Activated T-cell treated with anti-CD3 and anti-CD28 coated beads, Interleukin-2, amount 50 U/mL, for 24 hours (primary cell): ENCODE data around the gene LGALS9C.
"Not testable (repeated sequence)": the region's sequence is repeated elsewhere in the genome, so short reads cannot be mapped to it uniquely, and the experiment has no call there.

ENCODE experiments used
- DNase-seq: peaks from one replicate; pipeline ENCODE4 v3.0.0-alpha.2; 2020
- H3K27ac Mint-ChIP-seq: 2 replicates; pipeline ENCODE4 v1.8.0; 2020; ENCODE audit warnings: mild to moderate bottlenecking, mixed read lengths
- H3K27me3 Mint-ChIP-seq: 2 replicates; pipeline ENCODE4 v1.8.0; 2020; ENCODE audit warnings: mixed read lengths
- H3K36me3 Mint-ChIP-seq: 2 replicates; pipeline ENCODE4 v1.8.0; 2020; ENCODE audit warnings: low read depth, mixed read lengths
- H3K4me1 Mint-ChIP-seq: 2 replicates; pipeline ENCODE4 v1.8.0; 2020; ENCODE audit warnings: low read depth, mixed read lengths
- H3K4me3 Mint-ChIP-seq: 2 replicates; pipeline ENCODE4 v1.8.0; 2020; ENCODE audit warnings: mild to moderate bottlenecking, moderate library complexity, mixed read lengths
- H3K9me3 Mint-ChIP-seq: 2 replicates; pipeline ENCODE4 v1.8.0; 2020; ENCODE audit warnings: mixed read lengths

LGALS9C gene

DNA sequence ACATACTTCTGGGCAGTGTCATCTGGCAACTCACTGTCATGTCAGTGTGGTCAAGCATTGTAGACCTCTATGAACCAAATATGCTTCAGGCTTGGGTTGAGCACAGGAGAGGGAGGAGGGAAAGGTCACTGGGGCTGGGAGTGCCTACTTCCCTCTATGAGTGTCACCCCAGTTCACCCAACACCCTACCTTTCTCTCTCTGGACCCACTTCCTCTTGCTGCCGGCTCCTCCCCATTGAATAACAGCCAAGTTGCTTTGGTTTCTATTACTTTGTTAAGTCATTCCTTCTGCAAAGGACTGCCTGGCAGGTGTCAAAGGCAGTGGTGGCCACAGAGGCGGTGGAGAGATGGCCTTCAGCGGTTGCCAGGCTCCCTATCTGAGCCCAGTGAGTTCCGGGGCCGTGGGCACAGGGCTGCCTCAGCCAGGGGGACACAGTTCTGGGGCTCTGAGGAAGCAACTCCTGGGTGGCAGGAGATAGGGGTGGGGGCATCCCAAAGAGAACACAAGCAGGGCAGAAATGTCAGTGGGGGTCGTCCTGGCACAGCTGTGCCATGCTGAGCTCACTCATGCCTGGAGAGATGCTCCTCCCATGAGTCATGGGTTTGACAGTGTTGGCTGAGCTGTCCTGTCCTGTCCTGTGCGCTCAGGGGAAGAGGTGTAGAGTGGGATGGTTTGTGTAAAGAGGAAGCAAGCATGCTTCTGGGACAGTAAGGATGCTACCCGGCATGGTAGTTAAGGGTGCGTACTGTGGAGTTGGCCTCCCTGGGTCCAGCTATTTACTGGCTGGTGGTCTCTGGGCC lies at the start of gene LGALS9C:
Gene LGALS9C (plus strand): TSS at position 282 of the 801 bp plus-strand sequence. CDS start 66 bp downstream, at position 348.
- not testable (repeated sequence) for H3K4me3 Mint-ChIP-seq, H3K36me3 Mint-ChIP-seq, H3K9me3 Mint-ChIP-seq, H3K4me1 Mint-ChIP-seq, H3K27me3 Mint-ChIP-seq
- DNase-seq: peak; percentile 41
- H3K27ac Mint-ChIP-seq: peak within 1 kb of the TSS; percentile 26

DNA sequence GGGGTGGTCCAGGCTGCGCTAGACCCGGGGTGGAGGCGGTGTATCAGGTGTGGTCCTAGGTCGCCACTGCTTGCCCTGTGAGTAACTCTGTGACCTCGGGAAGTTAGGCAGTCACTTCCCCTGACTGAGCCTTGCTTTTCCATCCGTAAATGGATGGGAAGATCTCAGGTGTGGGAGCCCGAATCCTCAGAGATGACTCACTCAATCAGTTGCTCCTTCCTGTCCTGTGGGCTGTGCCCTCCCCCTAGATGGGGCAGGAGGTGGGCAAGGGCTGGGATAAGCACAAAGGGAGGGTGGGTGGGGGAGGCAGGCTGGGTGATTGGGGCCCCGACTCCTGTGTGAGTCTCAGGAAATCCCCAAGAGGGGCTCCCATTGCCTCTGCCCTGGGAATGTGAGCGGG lies 44.4 kb upstream of the LGALS9C start:
- H3K27me3 Mint-ChIP-seq, H3K4me1 Mint-ChIP-seq, DNase-seq, H3K36me3 Mint-ChIP-seq, H3K9me3 Mint-ChIP-seq, H3K4me3 Mint-ChIP-seq, H3K27ac Mint-ChIP-seq: not testable (repeated sequence)

DNA sequence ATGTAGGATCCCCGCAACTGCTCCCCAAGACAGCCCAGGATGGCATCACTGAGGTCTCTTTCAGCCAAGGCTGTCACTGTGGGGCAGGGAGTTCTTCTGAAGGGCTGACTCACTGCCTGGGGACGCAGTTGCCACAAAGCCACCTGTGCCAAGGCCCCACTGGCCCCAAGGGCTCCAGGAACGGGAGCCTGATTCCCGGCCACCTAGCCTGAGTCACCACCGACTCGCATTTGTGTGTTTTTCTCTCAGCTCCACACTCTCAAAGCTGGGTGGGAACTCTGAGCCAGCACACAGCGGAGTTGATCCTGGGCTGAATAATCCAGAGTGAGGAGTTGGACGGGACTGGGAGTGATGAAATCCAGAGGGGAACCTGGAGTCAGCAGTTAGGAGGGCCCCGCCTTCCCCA lies 37.1 kb upstream of the LGALS9C start:
- not testable (repeated sequence) for H3K4me1 Mint-ChIP-seq, H3K27ac Mint-ChIP-seq, H3K4me3 Mint-ChIP-seq, H3K9me3 Mint-ChIP-seq, DNase-seq, H3K36me3 Mint-ChIP-seq, H3K27me3 Mint-ChIP-seq

- not testable (repeated sequence) for H3K27ac Mint-ChIP-seq, H3K27me3 Mint-ChIP-seq, H3K9me3 Mint-ChIP-seq, H3K36me3 Mint-ChIP-seq, H3K4me3 Mint-ChIP-seq, H3K4me1 Mint-ChIP-seq
- peak; percentile 76 for DNase-seq
Measured at GRCh38 chr17:18442093-18442492, 34.5 kb upstream of the LGALS9C start.

DNA sequence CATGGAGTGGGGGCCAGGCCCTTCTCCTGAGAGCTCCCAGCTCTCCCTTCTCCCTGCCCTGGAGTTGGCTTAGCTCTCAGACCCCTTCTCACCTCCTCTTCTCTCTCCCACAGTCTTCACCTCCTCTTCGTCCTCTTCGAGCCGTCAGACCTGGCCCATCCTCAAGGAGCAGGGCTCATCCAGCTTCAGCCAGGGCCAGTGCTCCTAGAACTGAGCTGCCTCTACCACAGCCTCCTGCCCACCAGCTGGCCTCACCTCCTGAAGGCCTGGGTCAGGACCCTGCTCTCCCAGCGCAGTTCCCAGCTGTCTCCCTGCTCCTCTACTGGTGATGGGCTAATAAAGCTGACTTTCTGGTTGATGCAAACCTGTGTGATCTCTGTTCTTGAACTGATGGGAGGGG lies 34.1 kb upstream of the LGALS9C start:
- not testable (repeated sequence) for H3K4me1 Mint-ChIP-seq, H3K36me3 Mint-ChIP-seq, H3K27me3 Mint-ChIP-seq, H3K4me3 Mint-ChIP-seq, DNase-seq, H3K27ac Mint-ChIP-seq, H3K9me3 Mint-ChIP-seq

DNA sequence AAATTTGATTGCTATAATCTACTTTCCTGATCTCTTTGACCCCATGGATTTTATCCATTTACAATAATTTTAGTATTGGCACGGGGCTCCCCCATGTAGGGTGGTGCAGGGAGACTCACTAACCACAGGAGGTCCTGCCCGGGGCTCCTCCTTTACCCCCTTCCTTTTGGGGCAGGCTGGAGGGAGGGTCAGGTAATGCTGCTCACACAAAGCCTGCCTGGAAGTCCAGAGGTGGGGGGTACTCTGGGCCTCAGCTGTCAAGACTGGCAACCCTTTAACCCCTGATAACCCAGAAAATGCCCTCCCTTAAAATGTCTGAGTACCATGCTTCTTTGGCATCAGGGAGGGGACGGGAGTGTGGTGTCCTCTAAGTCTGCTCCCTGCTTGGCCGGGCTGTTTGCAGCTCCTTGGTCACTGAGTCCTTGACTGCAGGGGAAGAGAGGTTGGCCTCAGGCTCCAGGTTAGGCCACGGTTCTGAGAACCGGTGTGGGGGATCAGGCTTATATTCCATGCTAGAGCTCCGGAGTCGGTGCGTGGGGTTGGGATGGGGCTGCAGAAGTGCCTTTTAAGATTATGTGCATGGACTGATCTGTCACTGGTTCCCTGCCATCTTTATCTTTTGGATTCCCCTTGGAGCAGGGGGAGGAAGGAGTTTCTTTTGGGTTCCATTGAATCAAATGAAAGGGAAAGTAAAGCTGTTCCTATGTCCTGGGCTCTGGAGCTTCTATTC lies 28.9 kb upstream of the LGALS9C start:
- H3K4me3 Mint-ChIP-seq, H3K27ac Mint-ChIP-seq, H3K4me1 Mint-ChIP-seq, DNase-seq, H3K36me3 Mint-ChIP-seq, H3K9me3 Mint-ChIP-seq, H3K27me3 Mint-ChIP-seq: not testable (repeated sequence)

DNA sequence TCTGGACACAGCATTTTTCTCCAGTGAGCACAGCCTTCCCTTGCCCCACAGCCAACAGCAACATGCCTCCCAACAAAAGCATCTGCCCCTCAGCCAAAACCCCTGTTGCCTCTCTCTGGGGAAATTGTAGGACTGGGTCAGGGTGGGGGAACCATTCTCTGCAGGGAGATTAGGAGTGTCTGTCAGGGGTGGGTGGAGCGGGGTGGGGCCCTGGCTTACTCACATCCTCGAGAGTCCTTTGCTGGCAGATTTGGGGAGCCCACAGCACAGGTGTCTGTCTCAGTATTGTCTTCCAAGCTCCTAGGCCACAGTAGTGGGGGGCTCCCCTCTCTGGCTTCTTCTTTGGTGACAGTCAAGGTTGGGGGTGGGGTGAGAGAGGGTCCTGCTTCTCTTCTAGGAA lies 28.3 kb upstream of the LGALS9C start:
- H3K4me3 Mint-ChIP-seq, H3K4me1 Mint-ChIP-seq: not testable (repeated sequence)

DNA sequence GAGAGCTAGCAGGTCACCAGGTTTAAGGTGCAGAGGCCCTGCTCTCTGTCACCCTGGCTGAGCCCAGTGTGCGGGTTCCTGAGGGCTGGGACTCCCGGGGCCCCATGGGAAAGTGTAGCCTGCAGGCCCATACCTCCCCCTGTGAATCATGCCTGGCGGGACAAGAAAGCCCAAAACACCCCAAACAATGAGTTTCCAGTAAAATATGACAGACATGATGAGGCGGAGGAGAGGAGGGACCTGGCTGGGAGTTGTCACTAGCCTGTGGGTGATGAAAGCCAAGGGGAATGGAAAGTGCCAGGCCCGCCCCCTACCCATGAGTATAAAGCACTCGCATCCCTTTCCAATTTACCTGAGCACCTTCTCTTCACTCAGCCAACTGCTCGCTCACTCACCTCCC lies 26.8 kb upstream of the LGALS9C start:
- H3K27ac Mint-ChIP-seq, H3K9me3 Mint-ChIP-seq, DNase-seq, H3K4me3 Mint-ChIP-seq, H3K36me3 Mint-ChIP-seq, H3K27me3 Mint-ChIP-seq, H3K4me1 Mint-ChIP-seq: not testable (repeated sequence)

More for the DNA sequence above, 28.3 kb upstream of the LGALS9C start:
- not testable (repeated sequence) for H3K9me3 Mint-ChIP-seq, H3K36me3 Mint-ChIP-seq, H3K27me3 Mint-ChIP-seq, DNase-seq, H3K27ac Mint-ChIP-seq

DNA sequence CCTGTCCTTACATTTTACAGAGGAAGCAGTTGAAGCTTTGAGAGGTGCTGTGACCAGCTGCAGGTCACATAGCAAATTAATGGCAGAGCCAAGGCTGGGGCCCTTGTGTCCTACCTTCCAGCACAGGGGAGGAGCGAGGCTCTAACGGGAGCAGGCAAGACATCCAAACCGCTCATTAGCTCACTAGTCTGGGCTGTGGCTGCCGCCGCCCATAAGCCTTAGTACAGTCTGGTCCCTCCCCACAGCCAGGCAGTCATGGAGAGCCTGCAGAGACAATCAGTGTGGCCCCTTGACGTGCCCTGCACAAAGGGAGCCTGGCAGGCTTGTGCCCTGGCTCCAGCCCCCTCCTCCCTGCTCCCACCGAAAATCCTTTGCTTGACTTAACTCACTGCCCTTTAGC lies 25.6 kb upstream of the LGALS9C start:
- not testable (repeated sequence) for H3K9me3 Mint-ChIP-seq, H3K4me1 Mint-ChIP-seq, H3K4me3 Mint-ChIP-seq, H3K27ac Mint-ChIP-seq, H3K27me3 Mint-ChIP-seq, DNase-seq, H3K36me3 Mint-ChIP-seq

DNA sequence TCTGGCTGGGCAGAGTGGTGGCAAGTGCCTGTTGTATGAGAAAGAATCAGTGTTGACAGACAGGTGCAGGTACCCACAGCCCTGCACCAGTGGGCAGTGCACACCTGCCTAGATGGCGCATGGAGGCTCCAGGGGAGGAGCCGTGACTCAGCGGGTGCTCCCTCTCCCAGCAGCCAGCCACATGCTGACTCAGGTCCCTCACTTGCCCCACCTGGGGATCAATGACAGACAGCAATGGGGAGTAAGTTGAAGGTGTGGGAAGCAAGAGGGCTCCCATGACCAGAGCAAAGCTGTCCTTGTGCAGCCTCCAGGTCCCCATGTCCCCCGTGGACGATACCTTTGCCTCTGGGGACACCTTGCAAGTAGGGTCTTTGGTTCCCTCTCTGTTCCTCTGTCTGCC lies 24.6 kb upstream of the LGALS9C start:
- H3K4me3 Mint-ChIP-seq, H3K36me3 Mint-ChIP-seq, DNase-seq, H3K9me3 Mint-ChIP-seq, H3K4me1 Mint-ChIP-seq, H3K27ac Mint-ChIP-seq, H3K27me3 Mint-ChIP-seq: not testable (repeated sequence)

GRCh38 chr17:18459035-18459434 lies 17.6 kb upstream of the LGALS9C start:
- not testable (repeated sequence) for H3K4me1 Mint-ChIP-seq, DNase-seq, H3K9me3 Mint-ChIP-seq, H3K27me3 Mint-ChIP-seq, H3K27ac Mint-ChIP-seq, H3K4me3 Mint-ChIP-seq, H3K36me3 Mint-ChIP-seq

GRCh38 chr17:18463831-18464502 lies 12.6 kb upstream of the LGALS9C start:
- H3K4me1 Mint-ChIP-seq, H3K27ac Mint-ChIP-seq, H3K4me3 Mint-ChIP-seq, DNase-seq, H3K36me3 Mint-ChIP-seq, H3K27me3 Mint-ChIP-seq, H3K9me3 Mint-ChIP-seq: not testable (repeated sequence)

GRCh38 chr17:18466250-18466983 lies 10.2 kb upstream of the LGALS9C start:
- not testable (repeated sequence) for H3K4me3 Mint-ChIP-seq, H3K9me3 Mint-ChIP-seq, H3K27me3 Mint-ChIP-seq, H3K36me3 Mint-ChIP-seq, DNase-seq, H3K4me1 Mint-ChIP-seq, H3K27ac Mint-ChIP-seq

DNA sequence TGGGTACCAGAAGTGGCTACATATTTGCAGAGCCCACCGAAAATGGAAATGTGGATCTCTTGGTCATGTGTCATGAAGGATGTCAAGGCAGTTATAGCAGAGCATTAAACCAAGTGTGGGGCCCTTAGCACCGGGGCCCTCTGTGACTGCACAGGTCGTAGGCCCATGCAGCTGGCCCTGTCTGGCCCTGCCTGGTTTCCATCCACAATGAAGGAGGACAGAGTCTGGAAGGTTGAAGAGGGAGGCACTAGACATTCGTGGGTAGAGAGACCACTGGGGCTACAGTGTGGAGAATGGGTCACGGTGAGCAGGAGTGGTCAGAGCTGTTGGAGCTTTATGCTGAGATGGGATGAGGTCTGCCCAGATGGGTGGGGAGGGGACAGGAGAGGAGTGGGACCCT lies 9.6 kb upstream of the LGALS9C start:
- not testable (repeated sequence) for H3K27me3 Mint-ChIP-seq, H3K9me3 Mint-ChIP-seq, H3K27ac Mint-ChIP-seq, H3K4me3 Mint-ChIP-seq, H3K4me1 Mint-ChIP-seq, DNase-seq, H3K36me3 Mint-ChIP-seq
